Activated CD8-positive, alpha-beta memory T cell treated with anti-CD3 and anti-CD28 coated beads, Interleukin-2, amount 10 ng/mL, durations not matched to agents 7 days and 5 days (primary cell): ENCODE data around the gene KCTD3. TPM values are rescaled to one million over a fixed set of nuclear protein-coding genes. Genes with fewer than 3 reads are reported as not detected.

ENCODE experiments used
- ATAC-seq: fragments of 150-1000 bp; cut with Tn5 transposase; one replicate; pipeline ENCODE4 v1.10.0; 2021; ENCODE audit warnings: moderate library complexity
- CTCF ChIA-PET: fragments of 350-600 bp; sonication (Branson Sonifier 250); formaldehyde crosslinking; loops from one replicate; lab custom pipeline; 2021; ENCODE audit warnings: antibody characterized with exemption; lab: Charles Lee
- DNase-seq: peaks from one replicate; pipeline ENCODE4 v3.0.0-alpha.2; 2020
- H3K27ac Mint-ChIP-seq: one replicate; pipeline ENCODE4 v1.8.0; 2021; ENCODE audit warnings: mild to moderate bottlenecking, mixed read lengths
- H3K27me3 Mint-ChIP-seq: one replicate; pipeline ENCODE4 v1.8.0; 2021; ENCODE audit warnings: mixed read lengths
- H3K36me3 Mint-ChIP-seq: one replicate; pipeline ENCODE4 v1.8.0; 2021; ENCODE audit warnings: mild to moderate bottlenecking, mixed read lengths
- H3K4me1 Mint-ChIP-seq: one replicate; pipeline ENCODE4 v1.8.0; 2021; ENCODE audit warnings: mixed read lengths
- H3K4me3 Mint-ChIP-seq: one replicate; pipeline ENCODE4 v1.8.0; 2021; ENCODE audit warnings: mild to moderate bottlenecking, moderate library complexity, mixed read lengths
- H3K9me3 Mint-ChIP-seq: one replicate; pipeline ENCODE4 v1.8.0; 2022; ENCODE audit warnings: low read depth, mixed read lengths
- total RNA-seq, 2 experiments: library from RNA; stranded (reverse); gene quantifications; one replicate each; pipeline ENCODE4 v1.2.3, GENCODE V29; 2021

Gene KCTD3
- total RNA-seq, result 1 to 10 TPM in 1 of 2 experiments, under 1 TPM in 1; 0.67 to 1.3 TPM

- Mint-ChIP-seq H3K36me3 (peaks cover 4% of the 10 kb centered on the region), H3K4me1 (peaks cover 10% of the 10 kb centered on the region), H3K4me3 (peak within 1 kb of the TSS; percentile 67), H3K27me3 (peaks cover 25% of the 10 kb centered on the region), H3K27ac (peak within 1 kb of the TSS; percentile 28), H3K9me3 (no peaks in the 10 kb centered on the region)
- ATAC-seq (peak; percentile 64), DNase-seq (no peak)
- CTCF ChIA-PET, result no interaction called here
Observed at GRCh38 chr1:215566556-215567490, at the start of gene KCTD3. Gene KCTD3, plus strand, starts transcription at chr1:215567304. Its CDS starts 382 bp downstream, at chr1:215567686.

GRCh38 chr1:215517441-215517891 is 49.6 kb upstream of the KCTD3 start:
- DNase-seq, result no peak
- Mint-ChIP-seq H3K27ac (no peak overlapping the region), H3K36me3 (no peaks in the 10 kb centered on the region), H3K27me3 (no peaks in the 10 kb centered on the region), H3K4me3 (no peak overlapping the region), H3K9me3 (no peaks in the 10 kb centered on the region), H3K4me1 (no peaks in the 10 kb centered on the region)
- CTCF ChIA-PET, result no interaction called here
- no peak for ATAC-seq

GRCh38 chr1:215518594-215518993 is 48.5 kb upstream of the KCTD3 start:
- no peaks in the 10 kb centered on the region for H3K4me1 Mint-ChIP-seq
- no peak overlapping the region for H3K4me3 Mint-ChIP-seq
- no peaks in the 10 kb centered on the region for H3K9me3 Mint-ChIP-seq
- H3K27me3 Mint-ChIP-seq, result no peaks in the 10 kb centered on the region
- DNase-seq (no peak), ATAC-seq (no peak)
- no peaks in the 10 kb centered on the region for H3K36me3 Mint-ChIP-seq
- CTCF ChIA-PET, result no interaction called here
- H3K27ac Mint-ChIP-seq, result no peak overlapping the region

- Mint-ChIP-seq H3K27ac (no peak overlapping the region), H3K36me3 (no peaks in the 10 kb centered on the region), H3K4me1 (no peaks in the 10 kb centered on the region), H3K27me3 (no peaks in the 10 kb centered on the region), H3K9me3 (no peaks in the 10 kb centered on the region), H3K4me3 (no peak overlapping the region)
- ATAC-seq (no peak), DNase-seq (no peak)
- CTCF ChIA-PET, result no interaction called here
Observed at GRCh38 chr1:215521279-215521678, 45.8 kb upstream of the KCTD3 start.

- no peaks in the 10 kb centered on the region for H3K27me3 Mint-ChIP-seq
- CTCF ChIA-PET, result no interaction called here
- H3K4me3 Mint-ChIP-seq, result no peak overlapping the region
- H3K36me3 Mint-ChIP-seq, result no peaks in the 10 kb centered on the region
- H3K4me1 Mint-ChIP-seq, result no peaks in the 10 kb centered on the region
- ATAC-seq (no peak), DNase-seq (no peak)
- H3K9me3 Mint-ChIP-seq, result no peaks in the 10 kb centered on the region
- H3K27ac Mint-ChIP-seq, result no peak overlapping the region
Observed at GRCh38 chr1:215523128-215523861, 43.8 kb upstream of the KCTD3 start.

- Mint-ChIP-seq H3K4me1 (no peaks in the 10 kb centered on the region), H3K9me3 (no peaks in the 10 kb centered on the region), H3K27me3 (no peaks in the 10 kb centered on the region), H3K27ac (no peak overlapping the region), H3K36me3 (no peaks in the 10 kb centered on the region), H3K4me3 (no peak overlapping the region)
- ATAC-seq, result no peak
- CTCF ChIA-PET, result no interaction called here
- DNase-seq, result no peak
Observed at GRCh38 chr1:215523906-215524305, 43.2 kb upstream of the KCTD3 start.

GRCh38 chr1:215526147-215526845 is 40.8 kb upstream of the KCTD3 start:
- ATAC-seq, result no peak

GRCh38 chr1:215526846-215527151 is 40.3 kb upstream of the KCTD3 start:
- DNase-seq (no peak), ATAC-seq (no peak)
- CTCF ChIA-PET, result interaction anchor here (1.1 to 1.3 kb wide), 2 partner anchors 891 to 899 kb away, joined by 3 read pairs; no protein-coding TSS in a partner anchor
- H3K4me1 Mint-ChIP-seq, result no peaks in the 10 kb centered on the region
- no peak overlapping the region for H3K27ac Mint-ChIP-seq
- no peak overlapping the region for H3K4me3 Mint-ChIP-seq
- no peaks in the 10 kb centered on the region for H3K9me3 Mint-ChIP-seq
- no peaks in the 10 kb centered on the region for H3K27me3 Mint-ChIP-seq
- no peaks in the 10 kb centered on the region for H3K36me3 Mint-ChIP-seq

More at GRCh38 chr1:215526147-215526845, 40.8 kb upstream of the KCTD3 start:
- Mint-ChIP-seq H3K27me3 (no peaks in the 10 kb centered on the region), H3K4me3 (no peak overlapping the region), H3K4me1 (no peaks in the 10 kb centered on the region), H3K27ac (no peak overlapping the region), H3K36me3 (no peaks in the 10 kb centered on the region), H3K9me3 (no peaks in the 10 kb centered on the region)
- CTCF ChIA-PET, result interaction anchor here (1.1 to 1.3 kb wide), 2 partner anchors 891 to 898 kb away, joined by 3 read pairs; no protein-coding TSS in a partner anchor
- DNase-seq, result no peak

GRCh38 chr1:215529111-215529510 is 38.0 kb upstream of the KCTD3 start:
- CTCF ChIA-PET, result no interaction called here
- no peak overlapping the region for H3K4me3 Mint-ChIP-seq
- no peak for DNase-seq

GRCh38 chr1:215529571-215529970 is 37.5 kb upstream of the KCTD3 start:
- Mint-ChIP-seq H3K27me3 (no peaks in the 10 kb centered on the region), H3K4me1 (no peaks in the 10 kb centered on the region), H3K9me3 (no peaks in the 10 kb centered on the region), H3K27ac (no peak overlapping the region), H3K36me3 (no peaks in the 10 kb centered on the region), H3K4me3 (no peak overlapping the region)
- CTCF ChIA-PET, result no interaction called here
- ATAC-seq (no peak), DNase-seq (no peak)

More at GRCh38 chr1:215529111-215529510, 38.0 kb upstream of the KCTD3 start:
- ATAC-seq, result no peak
- no peaks in the 10 kb centered on the region for H3K4me1 Mint-ChIP-seq
- H3K27me3 Mint-ChIP-seq, result no peaks in the 10 kb centered on the region
- no peaks in the 10 kb centered on the region for H3K36me3 Mint-ChIP-seq
- H3K27ac Mint-ChIP-seq, result no peak overlapping the region
- H3K9me3 Mint-ChIP-seq, result no peaks in the 10 kb centered on the region

- DNase-seq (no peak), ATAC-seq (no peak)
- Mint-ChIP-seq H3K27ac (no peak overlapping the region), H3K4me1 (no peaks in the 10 kb centered on the region), H3K36me3 (no peaks in the 10 kb centered on the region), H3K9me3 (no peaks in the 10 kb centered on the region), H3K4me3 (no peak overlapping the region), H3K27me3 (no peaks in the 10 kb centered on the region)
- CTCF ChIA-PET, result no interaction called here
Observed at GRCh38 chr1:215530401-215530984, 36.6 kb upstream of the KCTD3 start.

- Mint-ChIP-seq H3K4me1 (peaks cover 9% of the 10 kb centered on the region), H3K27ac (no peak overlapping the region), H3K9me3 (peaks cover 2% of the 10 kb centered on the region), H3K27me3 (no peaks in the 10 kb centered on the region), H3K4me3 (no peak overlapping the region), H3K36me3 (no peaks in the 10 kb centered on the region)
- CTCF ChIA-PET, result no interaction called here
- DNase-seq (no peak), ATAC-seq (no peak)
Observed at GRCh38 chr1:215539803-215540570, 27.1 kb upstream of the KCTD3 start.
